Measurements from ENCODE around the gene MGARP.

- TF ChIP-seq CTCF (conservative IDR thresholded peaks at IDR 0.05; ENCODE audit: low read length) (no peak), EZH2phosphoT487 (IDR thresholded peaks at IDR 0.05; ENCODE audit: borderline replicate concordance, low read depth, low read length) (no peak)
These were observed 34.2 kb upstream of the MGARP start for GRCh38 chr4:139314047-139314800.
